Nephron (organoid): ENCODE measurements around the gene KRT84.

Experiments used
- H3K27ac Mint-ChIP-seq, 3 experiments: 2 replicates each; pipeline ENCODE4 v1.8.0; 2020; ENCODE audit warnings: mixed read lengths in 3 of 3, mild to moderate bottlenecking in 2 of 3, moderate library complexity in 1 of 3
- H3K27me3 Mint-ChIP-seq: 2 replicates; pipeline ENCODE4 v1.8.0; 2021; ENCODE audit warnings: low read depth, mild to moderate bottlenecking, moderate library complexity, mixed read lengths
- H3K36me3 Mint-ChIP-seq: 2 replicates; pipeline ENCODE4 v1.8.0; 2020; ENCODE audit warnings: low read depth, mixed read lengths
- H3K4me1 Mint-ChIP-seq: 2 replicates; pipeline ENCODE4 v1.8.0; 2020; ENCODE audit warnings: mixed read lengths
- H3K4me3 Mint-ChIP-seq, 3 experiments: 2 replicates each; pipeline ENCODE4 v1.8.0; 2020; ENCODE audit warnings: mild to moderate bottlenecking in 3 of 3, mixed read lengths in 3 of 3, moderate library complexity in 2 of 3
- H3K9me3 Mint-ChIP-seq: 2 replicates; pipeline ENCODE4 v1.8.0; 2020; ENCODE audit warnings: mixed read lengths
- CTCF ChIP-seq, 3 experiments: fragments of 200-600 bp; sonication (generic); IDR thresholded peaks; one replicate each; pipeline ENCODE4 v1.5.0; 2021; ENCODE audit warnings: antibody characterized with exemption in 3 of 3; ENCODE audit not compliant: unreplicated experiment in 3 of 3

KRT84 gene

GRCh38 chr12:52385226-52385702, at the start of gene KRT84:
Gene KRT84 (minus strand): TSS chr12:52385652. CDS start chr12:52385585, 67 bp downstream.
- H3K36me3 Mint-ChIP-seq: no peaks in the 10 kb centered on the region
- H3K4me1 Mint-ChIP-seq: peaks cover 4% of the 10 kb centered on the region
- H3K4me3 Mint-ChIP-seq: no peak within 1 kb of the TSS
- no peak within 1 kb of the TSS for H3K27ac Mint-ChIP-seq
- TF ChIP-seq CTCF (IDR thresholded peaks at IDR 0.05; ENCODE audit: unreplicated experiment in 3 of 3): no peak
- H3K9me3 Mint-ChIP-seq: no peaks in the 10 kb centered on the region
- peaks cover 8% of the 10 kb centered on the region for H3K27me3 Mint-ChIP-seq

DNA sequence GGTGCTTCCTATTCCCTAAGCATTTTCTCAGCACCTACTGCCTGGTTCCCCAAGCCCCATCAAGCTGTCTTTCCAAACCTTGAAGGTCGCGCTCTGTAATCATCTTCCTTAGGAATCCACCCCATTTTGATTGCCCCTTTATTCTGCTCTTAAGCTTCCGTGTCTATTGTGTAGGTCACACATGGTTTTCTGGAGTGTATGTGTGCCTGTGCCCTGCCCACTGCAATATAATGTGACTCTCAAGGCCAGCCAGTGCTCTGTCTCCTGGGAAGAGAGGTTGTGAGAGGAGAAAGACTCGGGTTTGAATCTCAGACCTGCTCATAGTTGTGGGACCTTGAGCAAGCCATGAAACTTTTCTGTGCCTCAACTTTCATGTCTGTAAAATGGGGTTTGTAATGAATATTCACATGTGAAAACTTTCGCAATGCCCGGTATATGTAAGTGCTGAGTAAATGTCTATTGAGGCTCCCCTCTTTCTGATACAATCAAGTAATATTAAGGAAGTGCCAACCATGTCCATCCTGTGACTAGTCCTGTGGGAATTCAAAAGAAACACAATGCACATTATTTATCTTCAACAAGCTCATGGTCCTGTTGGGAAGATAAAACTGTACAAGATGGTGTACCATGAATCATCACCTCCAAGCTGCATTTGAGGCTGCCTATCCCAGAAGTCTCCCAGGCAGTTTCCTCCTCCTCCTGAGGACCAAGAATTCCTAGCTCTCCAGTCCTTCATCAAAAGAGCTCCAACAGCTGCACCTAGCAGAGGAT, 49.5 kb upstream of the KRT84 start:
- Mint-ChIP-seq H3K9me3 (no peaks in the 10 kb centered on the region), H3K4me3 (no peak overlapping the region), H3K36me3 (no peaks in the 10 kb centered on the region), H3K27ac (no peak overlapping the region), H3K27me3 (peaks cover 42% of the 10 kb centered on the region), H3K4me1 (no peaks in the 10 kb centered on the region)
- no peak for TF ChIP-seq CTCF (IDR thresholded peaks at IDR 0.05; ENCODE audit: unreplicated experiment in 3 of 3)

DNA sequence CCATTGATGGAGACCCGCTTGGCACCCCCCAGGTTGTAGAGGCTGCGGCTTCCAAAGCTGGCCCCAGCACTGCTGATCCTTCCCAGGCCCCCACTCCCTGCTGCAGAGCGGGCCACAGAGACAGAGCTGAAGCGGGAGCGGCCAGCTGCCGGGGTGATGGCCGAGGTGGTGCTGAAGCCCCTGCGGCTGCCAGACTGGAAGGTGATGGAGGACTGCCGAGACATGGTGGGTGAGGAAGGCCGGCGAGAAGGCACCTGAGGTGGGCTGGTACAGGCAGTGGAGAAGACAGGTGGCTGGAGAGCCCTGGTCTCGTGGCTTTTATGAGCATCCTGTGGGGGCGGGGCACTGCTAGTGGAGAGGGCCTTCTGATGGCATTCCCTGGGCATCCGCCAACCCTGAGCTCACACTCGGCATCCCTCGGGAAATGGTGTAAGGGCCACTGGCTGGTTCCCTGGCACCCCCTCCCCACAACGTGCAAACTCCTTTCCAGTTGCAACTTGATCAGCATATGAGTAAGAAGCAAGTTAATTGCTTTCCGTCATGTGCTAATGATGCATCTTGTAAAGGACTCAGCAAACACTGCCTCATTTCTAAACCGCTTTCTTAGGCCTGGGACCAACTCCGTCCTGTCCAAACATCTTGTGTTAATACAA, 48.8 kb upstream of the KRT84 start, which contains the start of gene KRT75:
TSS of gene KRT75 (minus strand) at position 291 of the 653 bp plus-strand sequence. CDS start at position 224, 67 bp downstream.
- H3K4me3 Mint-ChIP-seq: no peak within 1 kb of the TSS
- no peaks in the 10 kb centered on the region for H3K4me1 Mint-ChIP-seq
- H3K36me3 Mint-ChIP-seq: no peaks in the 10 kb centered on the region
- H3K27me3 Mint-ChIP-seq: peaks cover 48% of the 10 kb centered on the region
- no peak within 1 kb of the TSS for H3K27ac Mint-ChIP-seq
- no peak for TF ChIP-seq CTCF (IDR thresholded peaks at IDR 0.05; ENCODE audit: unreplicated experiment in 3 of 3)
- no peaks in the 10 kb centered on the region for H3K9me3 Mint-ChIP-seq

DNA sequence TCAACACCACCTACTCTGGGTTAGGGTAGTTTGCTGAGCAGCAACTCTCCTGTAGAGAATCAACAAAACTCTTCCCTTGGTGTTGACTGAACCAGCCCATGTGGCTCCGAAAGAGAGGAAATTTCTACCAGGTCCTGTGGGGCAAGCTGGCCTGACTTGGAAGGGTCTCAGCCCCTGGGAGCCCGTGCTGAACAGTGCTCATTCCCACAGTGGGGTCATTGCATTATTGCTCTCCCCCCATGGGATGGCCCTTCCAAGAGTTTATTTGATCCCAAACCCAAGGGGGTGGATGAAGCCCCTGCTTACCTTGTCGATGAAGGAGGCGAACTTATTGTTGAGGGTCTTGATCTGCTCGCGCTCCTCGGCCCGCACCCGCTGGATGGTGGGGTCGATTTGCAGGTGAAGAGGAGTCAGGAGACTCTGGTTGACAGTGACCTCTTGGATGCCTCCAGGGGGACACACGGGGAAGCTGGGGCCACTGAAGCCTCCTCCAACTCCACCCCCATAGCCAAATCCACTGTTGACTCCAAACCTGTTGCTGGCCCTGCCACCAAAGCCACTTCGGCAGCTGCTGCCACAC, 48.1 kb upstream of the KRT84 start:
- Mint-ChIP-seq H3K27me3 (peaks cover 54% of the 10 kb centered on the region), H3K9me3 (no peaks in the 10 kb centered on the region), H3K4me1 (no peaks in the 10 kb centered on the region), H3K36me3 (no peaks in the 10 kb centered on the region), H3K27ac (no peak overlapping the region), H3K4me3 (no peak overlapping the region)
- TF ChIP-seq CTCF (IDR thresholded peaks at IDR 0.05; ENCODE audit: unreplicated experiment in 3 of 3): no peak

GRCh38 chr12:52432559-52433207, 47.2 kb upstream of the KRT84 start:
- H3K4me1 Mint-ChIP-seq: no peaks in the 10 kb centered on the region
- H3K36me3 Mint-ChIP-seq: no peaks in the 10 kb centered on the region
- H3K27ac Mint-ChIP-seq: no peak overlapping the region
- H3K27me3 Mint-ChIP-seq: peaks cover 54% of the 10 kb centered on the region
- no peak for TF ChIP-seq CTCF (IDR thresholded peaks at IDR 0.05; ENCODE audit: unreplicated experiment in 3 of 3)
- H3K9me3 Mint-ChIP-seq: no peaks in the 10 kb centered on the region
- H3K4me3 Mint-ChIP-seq: no peak overlapping the region
